Mesendoderm (in vitro differentiated cells): ENCODE measurements around the gene CDY2B.
"Not testable (repeated sequence)": the region's sequence is repeated elsewhere in the genome, so short reads cannot be mapped to it uniquely, and the experiment has no call there.

ENCODE experiments used
- DNase-seq: peaks from one replicate; pipeline ENCODE4 v3.0.0; 2013
- H2AK5ac ChIP-seq: 2 replicates; pipeline ENCODE4 v1.6.1; 2013; ENCODE audit warnings: low read length, inconsistent platforms
- H2BK120ac ChIP-seq: 2 replicates; pipeline ENCODE4 v1.6.1; 2013; ENCODE audit warnings: low read depth, mild to moderate bottlenecking, low read length, moderate library complexity, mixed read lengths
- H2BK15ac ChIP-seq: replicated peaks from 2 replicates; pipeline ENCODE4 v1.6.1; 2013; ENCODE audit warnings: low read depth, mild to moderate bottlenecking, moderate library complexity
- H2BK5ac ChIP-seq: 2 replicates; pipeline ENCODE4 v1.6.1; 2013; ENCODE audit warnings: low read length, inconsistent platforms
- H3K18ac ChIP-seq: 2 replicates; pipeline ENCODE4 v1.6.1; 2013; ENCODE audit warnings: mild to moderate bottlenecking, low read length, mixed read lengths
- H3K23ac ChIP-seq: one replicate; pipeline ENCODE4 v1.6.1; 2013; ENCODE audit warnings: low read length
- H3K27ac ChIP-seq: 2 replicates; pipeline ENCODE4 v1.5.1; 2013; ENCODE audit warnings: low read depth, mild to moderate bottlenecking, inconsistent platforms, low read length, moderate library complexity
- H3K27me3 ChIP-seq: 2 replicates; pipeline ENCODE4 v1.6.1; 2013; ENCODE audit warnings: low read length, control low read depth, mild to moderate bottlenecking, inconsistent platforms; ENCODE audit not compliant: insufficient read depth, poor library complexity
- H3K36me3 ChIP-seq: 2 replicates; pipeline ENCODE4 v1.6.1; 2013; ENCODE audit warnings: low read length, inconsistent platforms; ENCODE audit not compliant: control insufficient read depth, insufficient read depth
- H3K4ac ChIP-seq: one replicate; pipeline ENCODE4 v1.6.1; 2013; ENCODE audit warnings: low read depth, mild to moderate bottlenecking, low read length, moderate library complexity
- H3K4me1 ChIP-seq: 2 replicates; pipeline ENCODE4 v1.6.1; 2013; ENCODE audit warnings: low read depth, low read length, inconsistent platforms; ENCODE audit not compliant: control insufficient read depth
- H3K4me2 ChIP-seq: 2 replicates; pipeline ENCODE4 v1.6.1; 2013; ENCODE audit warnings: low read length
- H3K4me3 ChIP-seq: 2 replicates; pipeline ENCODE4 v1.5.1; 2013; ENCODE audit warnings: mild to moderate bottlenecking, low read length
- H3K56ac ChIP-seq: one replicate; pipeline ENCODE4 v1.6.1; 2013; ENCODE audit warnings: low read length
- H3K79me1 ChIP-seq: 2 replicates; pipeline ENCODE4 v1.6.1; 2013; ENCODE audit warnings: low read length, inconsistent platforms
- H3K79me2 ChIP-seq: 2 replicates; pipeline ENCODE4 v1.6.1; 2013; ENCODE audit warnings: mild to moderate bottlenecking, low read length; ENCODE audit not compliant: control insufficient read depth, insufficient read depth
- H3K9ac ChIP-seq: 2 replicates; pipeline ENCODE4 v1.6.1; 2013; ENCODE audit warnings: low read length, inconsistent platforms
- H4K5ac ChIP-seq: one replicate; pipeline ENCODE4 v1.6.1; 2013; ENCODE audit warnings: low read length
- H4K8ac ChIP-seq: one replicate; pipeline ENCODE4 v1.6.1; 2013; ENCODE audit warnings: low read depth, mild to moderate bottlenecking, control low read depth, low read length, moderate library complexity
- WGBS: extraction: QIAGEN DNeasy Blood & Tissue Kit; methylation state at CpG from one replicate; pipeline ENCODE4 v1.1.7; 2013; ENCODE audit warnings: low lambda C conversion rate, missing lambda C conversion rate; ENCODE audit not compliant: insufficient coverage; ENCODE audit errors: extremely low coverage; 5-methylcytosine and 5-hydroxymethylcytosine counted together

The CDY2B gene

DNA sequence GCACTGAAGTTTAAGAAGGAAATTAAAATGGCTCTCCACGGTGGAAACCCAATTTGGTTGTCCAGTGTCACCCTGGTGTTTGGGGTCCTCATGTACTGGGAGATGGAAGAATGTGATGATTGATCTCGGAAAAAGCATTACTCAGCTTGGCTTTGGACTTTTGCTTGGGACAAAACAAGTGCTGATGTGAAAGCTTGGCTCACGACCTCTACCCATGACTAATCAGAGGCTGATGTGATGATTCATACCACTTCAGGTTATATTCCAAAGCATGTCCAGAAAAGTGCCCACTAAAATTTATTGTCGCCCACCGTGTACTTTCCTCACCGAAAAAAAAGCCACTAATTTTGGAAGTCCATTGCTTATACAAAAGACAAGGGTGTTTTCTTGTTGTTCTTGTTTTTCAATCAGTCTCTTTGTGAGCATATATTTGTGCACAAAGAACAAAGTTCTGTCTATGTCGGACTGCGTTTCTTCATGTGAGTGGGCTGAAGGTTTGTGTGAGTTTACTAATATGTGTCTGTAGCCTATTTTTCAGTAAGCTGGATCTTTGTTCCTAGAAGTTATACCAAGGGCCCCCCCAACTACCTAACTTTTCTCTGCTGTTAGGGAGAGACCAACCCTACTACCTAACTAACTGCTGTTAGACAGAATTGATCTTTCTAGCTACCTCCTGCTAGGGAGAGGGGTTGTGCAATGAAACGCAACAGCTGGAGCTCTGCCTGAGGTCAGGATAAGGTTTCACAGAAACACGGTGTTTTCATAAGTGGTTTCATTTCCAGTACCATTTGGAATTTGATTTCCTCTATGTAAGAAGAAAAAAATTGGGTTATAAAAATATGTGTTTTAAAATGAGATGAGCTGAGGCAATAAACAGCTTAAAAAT is 22.8 kb downstream of the CDY2B start:
- not testable (repeated sequence) for H3K4me1 ChIP-seq, H3K18ac ChIP-seq, H2BK15ac ChIP-seq, H4K8ac ChIP-seq, H2BK120ac ChIP-seq, H3K27me3 ChIP-seq, DNase-seq, H3K79me2 ChIP-seq, H2BK5ac ChIP-seq, H2AK5ac ChIP-seq, H3K23ac ChIP-seq, H3K9ac ChIP-seq, H3K4me3 ChIP-seq, H3K4ac ChIP-seq, H3K4me2 ChIP-seq, H3K56ac ChIP-seq, H3K27ac ChIP-seq, H4K5ac ChIP-seq, H3K36me3 ChIP-seq, H3K79me1 ChIP-seq
- no CpG with 5 or more reads among the region's 10 CpGs for WGBS

DNA sequence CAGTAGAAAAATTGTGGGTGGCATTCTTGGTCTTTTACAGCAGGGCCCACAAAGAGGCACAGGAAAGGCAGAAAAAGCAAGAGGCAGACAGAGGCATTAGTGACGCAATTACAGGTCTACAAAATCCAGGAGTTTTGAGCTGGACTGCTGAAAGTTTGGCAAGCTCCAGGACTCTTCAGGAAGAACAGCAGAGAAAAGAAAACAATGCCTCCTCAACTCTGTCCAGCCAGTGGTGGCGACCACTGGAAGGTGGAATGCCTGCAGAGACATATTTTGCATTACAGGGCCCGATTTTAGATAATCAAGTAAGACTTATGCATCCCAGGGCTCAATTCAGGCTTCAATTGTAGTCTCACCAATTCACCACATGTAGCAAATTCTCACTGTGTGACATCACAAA is 23.5 kb downstream of the CDY2B start:
- not testable (repeated sequence) for DNase-seq, H2BK120ac ChIP-seq, H2BK15ac ChIP-seq, H3K79me1 ChIP-seq, H4K5ac ChIP-seq, H3K27ac ChIP-seq, H3K56ac ChIP-seq, H3K27me3 ChIP-seq, H3K36me3 ChIP-seq, H3K23ac ChIP-seq, H2AK5ac ChIP-seq, H3K4me2 ChIP-seq, H3K4me3 ChIP-seq, H3K79me2 ChIP-seq, H3K4me1 ChIP-seq, H3K4ac ChIP-seq, H2BK5ac ChIP-seq, H3K9ac ChIP-seq, H4K8ac ChIP-seq, H3K18ac ChIP-seq
- WGBS: no CpG with 5 or more reads among the region's 3 CpGs

- not testable (repeated sequence) for H3K23ac ChIP-seq, H3K36me3 ChIP-seq, H3K27ac ChIP-seq, DNase-seq, H2BK120ac ChIP-seq, H3K9ac ChIP-seq, H3K79me2 ChIP-seq, H3K4me3 ChIP-seq, H3K27me3 ChIP-seq, H3K56ac ChIP-seq, H3K79me1 ChIP-seq, H3K4me2 ChIP-seq, H2BK5ac ChIP-seq, H4K5ac ChIP-seq, H3K4me1 ChIP-seq, H3K4ac ChIP-seq, H3K18ac ChIP-seq, H2BK15ac ChIP-seq, H4K8ac ChIP-seq, H2AK5ac ChIP-seq
- no CpG with 5 or more reads among the region's 4 CpGs for WGBS
Measured at GRCh38 chrY:17849131-17849530, 30.9 kb downstream of the CDY2B start.

- not testable (repeated sequence) for H3K79me1 ChIP-seq, H3K4me3 ChIP-seq, H4K8ac ChIP-seq, H2AK5ac ChIP-seq, H3K4ac ChIP-seq, H2BK120ac ChIP-seq, H3K79me2 ChIP-seq, H3K4me1 ChIP-seq, DNase-seq, H3K4me2 ChIP-seq, H3K36me3 ChIP-seq, H2BK15ac ChIP-seq, H4K5ac ChIP-seq, H3K27ac ChIP-seq, H3K56ac ChIP-seq, H3K9ac ChIP-seq, H3K27me3 ChIP-seq, H3K18ac ChIP-seq, H2BK5ac ChIP-seq, H3K23ac ChIP-seq
- no CpG with 5 or more reads among the region's 12 CpGs for WGBS
Measured at GRCh38 chrY:17832149-17832548, 47.9 kb downstream of the CDY2B start.
